Stimulated activated CD4-positive, alpha-beta T cell treated with anti-CD3 and anti-CD28 coated beads, Interleukin-4, amount 100 ng/mL, for 1 hour (primary cell): Measurements from ENCODE around the gene RNASEL.
"Not testable (repeated sequence)": the region's sequence is repeated elsewhere in the genome, so short reads cannot be mapped to it uniquely, and the experiment has no call there.

Experiments used
- DNase-seq: peaks from one replicate; pipeline ENCODE4 v3.0.0-alpha.2; 2020

RNASEL gene, protein sequence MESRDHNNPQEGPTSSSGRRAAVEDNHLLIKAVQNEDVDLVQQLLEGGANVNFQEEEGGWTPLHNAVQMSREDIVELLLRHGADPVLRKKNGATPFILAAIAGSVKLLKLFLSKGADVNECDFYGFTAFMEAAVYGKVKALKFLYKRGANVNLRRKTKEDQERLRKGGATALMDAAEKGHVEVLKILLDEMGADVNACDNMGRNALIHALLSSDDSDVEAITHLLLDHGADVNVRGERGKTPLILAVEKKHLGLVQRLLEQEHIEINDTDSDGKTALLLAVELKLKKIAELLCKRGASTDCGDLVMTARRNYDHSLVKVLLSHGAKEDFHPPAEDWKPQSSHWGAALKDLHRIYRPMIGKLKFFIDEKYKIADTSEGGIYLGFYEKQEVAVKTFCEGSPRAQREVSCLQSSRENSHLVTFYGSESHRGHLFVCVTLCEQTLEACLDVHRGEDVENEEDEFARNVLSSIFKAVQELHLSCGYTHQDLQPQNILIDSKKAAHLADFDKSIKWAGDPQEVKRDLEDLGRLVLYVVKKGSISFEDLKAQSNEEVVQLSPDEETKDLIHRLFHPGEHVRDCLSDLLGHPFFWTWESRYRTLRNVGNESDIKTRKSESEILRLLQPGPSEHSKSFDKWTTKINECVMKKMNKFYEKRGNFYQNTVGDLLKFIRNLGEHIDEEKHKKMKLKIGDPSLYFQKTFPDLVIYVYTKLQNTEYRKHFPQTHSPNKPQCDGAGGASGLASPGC

DNA sequence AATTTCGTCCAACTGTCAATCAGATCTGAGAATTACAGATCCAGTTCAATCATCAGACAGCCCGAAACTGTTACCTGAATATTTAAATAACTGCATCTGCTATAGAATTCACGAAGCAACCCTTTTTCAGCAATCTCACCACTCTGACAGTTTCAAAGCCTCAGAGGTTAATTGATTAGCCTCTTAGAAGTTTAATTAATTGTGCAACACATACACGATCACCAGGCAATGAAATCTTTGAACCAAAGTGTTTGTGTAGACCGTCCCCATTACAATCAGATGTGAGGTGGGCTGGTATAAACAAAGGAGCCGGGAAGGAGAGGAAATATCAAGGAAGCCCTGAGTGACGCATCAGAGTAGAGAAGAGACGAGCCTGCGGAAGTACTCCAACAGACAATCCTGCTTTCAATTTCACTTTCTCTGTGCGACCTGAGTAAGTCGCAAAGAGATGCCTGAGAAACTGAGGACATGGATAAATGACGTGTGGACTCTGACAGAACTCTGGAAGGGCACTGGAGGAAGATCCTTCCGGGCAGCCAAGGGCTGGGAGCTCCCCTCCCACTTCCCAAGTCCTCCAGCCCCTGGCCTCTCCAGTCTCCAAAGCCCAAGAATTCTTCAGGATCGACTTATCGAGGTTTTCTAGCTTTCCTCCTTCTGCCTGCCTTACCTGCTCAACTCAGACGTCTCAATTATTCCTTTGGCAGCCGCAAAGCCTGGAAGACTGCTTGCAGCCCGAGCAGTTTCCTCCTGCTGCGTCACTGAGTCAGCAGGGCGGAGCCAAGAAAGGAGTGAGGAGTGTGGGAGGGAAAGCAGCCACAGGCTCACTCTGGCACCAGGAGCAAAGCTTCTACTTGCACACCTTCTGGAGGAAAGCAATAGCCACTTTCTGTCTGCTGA lies at the start of gene RNASEL:
RNASEL (minus strand) TSS at position 757 of the 897 bp plus-strand sequence. CDS start 2,450 bp downstream, outside the sequence.
- DNase-seq, result peak; percentile 62

GRCh38 chr1:182637769-182638168 lies 48.7 kb upstream of the RNASEL start:
- no peak for DNase-seq

GRCh38 chr1:182635871-182636270 lies 46.8 kb upstream of the RNASEL start:
- DNase-seq, result no peak

GRCh38 chr1:182634306-182635072 lies 45.4 kb upstream of the RNASEL start:
- no peak for DNase-seq

DNA sequence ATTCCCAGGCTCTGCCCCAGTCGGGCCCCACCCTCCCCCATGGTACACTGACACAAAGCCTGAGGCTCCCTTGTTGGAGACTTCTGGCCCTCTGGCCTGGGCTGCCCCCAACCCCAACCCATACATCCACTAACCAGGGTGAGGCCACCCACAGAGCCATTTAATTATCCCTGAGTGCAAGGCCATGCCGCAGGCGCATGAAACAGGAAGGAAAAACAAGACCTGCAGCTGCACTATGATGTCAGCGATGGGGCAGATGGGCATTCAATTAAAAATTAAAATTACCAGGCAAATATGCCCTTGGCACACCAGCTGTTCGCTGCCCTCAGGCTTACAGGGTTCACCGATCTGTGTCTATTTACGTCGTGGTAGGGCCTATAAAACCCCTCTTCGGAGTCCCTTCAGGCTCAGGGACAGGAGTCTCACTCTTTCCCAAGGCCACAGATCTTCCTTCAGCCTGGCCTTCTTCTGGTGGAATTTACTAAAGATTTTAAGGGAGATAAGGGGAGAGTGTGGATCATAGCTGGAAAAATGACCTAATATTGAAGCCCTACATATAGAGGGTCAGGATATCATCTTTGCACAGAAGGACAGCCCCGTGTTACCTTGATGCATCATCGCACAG lies 44.7 kb upstream of the RNASEL start:
- no peak for DNase-seq

DNA sequence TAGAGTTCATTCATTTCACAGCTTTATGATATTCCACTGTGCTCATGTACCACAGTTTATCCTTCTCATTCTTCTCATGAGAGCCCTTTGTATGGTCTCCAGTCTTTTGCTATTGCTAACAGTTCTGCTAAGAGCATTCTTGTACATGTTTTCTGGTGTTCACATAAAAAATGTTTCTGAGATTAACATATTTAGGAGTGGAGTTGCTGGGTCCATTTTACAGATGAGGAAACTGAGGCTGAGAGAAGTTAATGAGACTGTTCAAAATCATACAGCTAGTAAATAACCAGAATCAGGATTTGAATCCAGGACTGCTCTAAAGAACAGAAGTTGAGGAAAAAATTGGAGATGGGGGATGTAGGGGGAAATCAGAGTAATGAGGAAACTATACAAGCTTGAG lies 44.0 kb upstream of the RNASEL start:
- DNase-seq, result no peak

DNA sequence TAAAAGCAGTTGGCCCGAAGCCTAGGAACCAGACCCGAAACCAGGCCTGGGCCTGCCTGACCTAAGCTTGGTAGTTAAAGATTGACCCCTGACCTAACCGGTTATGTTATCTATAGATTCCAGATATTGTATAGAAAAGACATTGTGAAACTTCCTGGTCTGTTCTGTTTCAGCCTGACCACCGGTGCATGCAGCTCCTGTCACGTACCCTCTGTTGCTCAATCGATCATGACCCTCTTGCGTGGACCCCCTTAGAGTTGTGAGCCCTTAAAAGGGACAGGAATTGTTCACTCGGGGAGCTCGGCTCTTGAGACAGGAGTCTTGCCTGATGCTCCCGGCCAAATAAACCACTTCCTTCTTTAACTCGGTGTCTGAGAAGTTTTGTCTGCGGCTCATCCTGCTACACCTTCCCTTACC lies 43.4 kb upstream of the RNASEL start:
- not testable (repeated sequence) for DNase-seq

DNA sequence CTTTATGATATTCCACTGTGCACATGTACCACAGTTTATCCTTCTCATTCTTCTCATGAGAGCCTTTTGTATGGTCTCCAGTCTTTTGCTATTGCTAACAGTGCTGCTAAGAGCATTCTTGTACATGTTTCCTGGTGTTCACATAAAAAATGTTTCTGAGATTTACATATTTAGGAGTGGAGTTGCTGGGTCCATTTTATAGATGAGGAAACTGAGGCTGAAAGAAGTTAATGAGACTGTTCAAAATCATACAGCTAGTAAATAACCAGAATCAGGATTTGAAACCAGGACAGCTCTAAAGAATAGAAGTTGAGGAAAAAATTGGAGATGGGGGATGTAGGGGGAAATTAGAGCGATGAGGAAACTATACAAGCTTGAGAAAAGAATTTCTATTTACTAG lies 42.9 kb upstream of the RNASEL start:
- DNase-seq, result no peak

GRCh38 chr1:182631053-182631677 lies 42.1 kb upstream of the RNASEL start:
- DNase-seq, result no peak

GRCh38 chr1:182630586-182630985 lies 41.5 kb upstream of the RNASEL start:
- DNase-seq, result no peak

- peak; percentile 47 for DNase-seq
Measured at GRCh38 chr1:182629499-182630096, 40.5 kb upstream of the RNASEL start.

- DNase-seq, result no peak
Measured at GRCh38 chr1:182629080-182629479, 40.0 kb upstream of the RNASEL start.

GRCh38 chr1:182628657-182629056 lies 39.6 kb upstream of the RNASEL start:
- DNase-seq, result no peak

GRCh38 chr1:182627622-182628021 lies 38.6 kb upstream of the RNASEL start:
- DNase-seq, result no peak

DNA sequence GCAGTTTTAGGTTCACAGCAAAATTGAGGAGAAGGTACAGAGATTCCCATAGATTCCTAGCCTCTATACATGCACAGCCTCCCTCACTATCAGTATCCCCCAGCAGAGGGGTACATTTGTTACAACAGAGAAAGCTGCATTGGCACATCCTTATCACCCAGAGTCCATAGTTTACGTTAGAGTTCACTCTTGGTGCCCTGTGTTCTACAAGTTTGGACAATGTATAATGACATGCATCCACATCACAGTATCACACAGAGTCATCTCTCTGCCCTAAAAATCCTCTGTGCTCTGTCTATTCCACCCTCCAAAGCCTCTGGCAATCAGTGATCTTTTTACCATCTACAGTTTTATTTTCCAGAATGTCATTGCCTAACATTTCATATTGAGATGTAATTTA lies 37.5 kb upstream of the RNASEL start:
- DNase-seq, result no peak

DNA sequence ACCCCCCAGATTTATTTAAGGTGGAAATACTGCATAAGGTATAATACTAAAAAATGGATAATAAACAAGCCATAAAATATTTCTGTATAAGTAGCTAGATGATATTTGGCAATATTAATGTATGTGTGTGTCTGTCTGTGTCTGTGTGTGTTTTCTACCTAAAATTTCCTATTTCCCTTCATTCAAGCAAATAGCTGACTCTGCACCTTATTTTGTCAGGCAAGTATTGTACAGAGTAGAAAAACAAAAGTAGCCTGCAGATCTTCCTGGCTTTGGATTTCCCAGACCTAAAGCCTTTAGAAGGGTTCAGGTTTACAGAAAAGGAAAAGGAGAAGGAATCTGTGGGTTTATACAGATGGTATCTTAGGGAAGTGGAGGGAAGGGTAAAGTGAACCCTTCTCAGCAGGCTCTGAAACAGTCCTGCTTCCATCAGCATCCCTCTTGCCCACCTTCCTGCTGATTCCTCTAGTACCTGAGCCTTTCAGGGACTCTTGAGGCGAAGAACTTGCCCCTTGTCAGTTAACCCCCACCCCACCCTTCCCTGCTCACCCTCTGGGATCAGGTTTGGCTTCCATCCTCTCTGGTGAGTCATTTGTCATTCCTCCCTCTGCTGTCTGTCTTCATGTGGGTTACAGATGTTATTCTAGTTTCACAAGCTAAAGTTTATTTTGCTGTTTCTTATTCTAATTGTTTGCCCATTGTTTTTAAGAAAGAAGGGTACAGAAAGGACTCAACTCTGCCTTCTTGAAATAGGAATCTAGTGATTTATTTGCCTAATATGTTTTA lies 36.9 kb upstream of the RNASEL start:
- no peak for DNase-seq

DNA sequence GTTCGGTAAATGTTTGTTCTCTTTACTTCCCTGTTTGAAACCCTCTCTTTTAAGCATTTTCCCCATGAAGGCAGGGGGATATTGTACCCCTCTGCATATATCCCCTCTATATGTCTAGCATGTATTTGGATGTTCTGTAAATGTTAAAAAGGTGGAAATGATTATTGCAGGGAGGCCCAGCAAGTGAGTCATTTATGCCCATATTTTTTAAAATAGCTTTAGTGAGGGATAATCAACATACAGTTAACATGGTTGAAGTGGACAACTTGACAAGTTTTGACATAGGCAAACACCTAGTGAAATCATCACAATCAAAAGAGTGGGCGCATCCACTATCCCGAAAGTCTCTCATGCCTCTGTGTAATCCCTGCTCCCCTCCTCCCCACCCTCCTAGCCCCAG lies 36.0 kb upstream of the RNASEL start:
- no peak for DNase-seq

- DNase-seq, result no peak
Measured at GRCh38 chr1:182624577-182624976, 35.5 kb upstream of the RNASEL start.

DNA sequence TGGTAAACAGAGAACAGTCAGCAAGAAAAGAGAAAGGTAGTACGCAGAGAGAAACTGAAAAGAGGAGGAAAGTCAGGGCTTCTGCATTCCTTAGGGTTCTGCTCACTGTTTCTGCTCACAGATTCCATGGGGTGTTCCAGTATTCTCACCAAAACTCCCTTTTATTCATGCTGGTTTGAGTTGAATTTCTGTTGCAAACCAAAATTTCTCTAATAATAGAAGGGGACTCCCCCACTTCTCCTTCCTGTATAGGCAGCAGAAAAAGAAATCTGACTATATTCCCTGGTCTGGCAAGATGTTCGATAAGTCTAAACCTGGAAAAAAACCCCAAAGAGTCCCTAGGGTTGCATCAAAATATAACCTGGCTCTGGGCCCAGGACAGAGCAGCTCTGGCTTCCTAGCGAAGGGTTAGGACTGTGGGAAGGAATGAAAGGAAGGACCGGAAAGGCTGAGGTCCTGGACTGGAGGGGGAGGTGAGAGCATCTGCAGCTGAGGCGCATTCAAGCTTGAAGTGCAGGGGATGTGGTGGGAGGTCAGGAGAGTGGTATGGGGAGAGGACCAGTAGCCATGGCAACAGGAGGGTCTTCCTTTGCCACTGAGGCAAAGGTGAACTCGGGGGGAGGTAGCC lies 34.0 kb upstream of the RNASEL start:
- DNase-seq, result no peak

DNA sequence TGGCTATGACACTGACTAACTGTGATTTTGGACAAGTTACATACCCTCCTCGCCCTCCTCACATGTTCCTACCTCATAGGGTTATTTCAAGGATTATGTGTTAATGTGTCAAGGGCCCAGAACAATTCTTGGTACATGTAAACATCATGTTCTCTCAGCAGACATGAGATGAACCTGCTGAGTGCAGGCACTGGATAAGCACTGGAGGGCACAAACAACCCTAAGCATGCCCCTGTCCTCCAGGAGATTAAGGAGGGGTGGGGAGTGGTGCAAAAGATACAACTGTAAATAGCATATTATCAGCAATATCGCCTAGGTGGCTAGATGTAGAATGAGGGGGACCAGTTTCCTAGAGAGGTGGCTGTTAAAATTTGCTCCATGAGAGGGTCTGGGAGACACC lies 32.9 kb upstream of the RNASEL start:
- DNase-seq, result no peak
